ENCODE measurements around the gene CAPN3.

DNA sequence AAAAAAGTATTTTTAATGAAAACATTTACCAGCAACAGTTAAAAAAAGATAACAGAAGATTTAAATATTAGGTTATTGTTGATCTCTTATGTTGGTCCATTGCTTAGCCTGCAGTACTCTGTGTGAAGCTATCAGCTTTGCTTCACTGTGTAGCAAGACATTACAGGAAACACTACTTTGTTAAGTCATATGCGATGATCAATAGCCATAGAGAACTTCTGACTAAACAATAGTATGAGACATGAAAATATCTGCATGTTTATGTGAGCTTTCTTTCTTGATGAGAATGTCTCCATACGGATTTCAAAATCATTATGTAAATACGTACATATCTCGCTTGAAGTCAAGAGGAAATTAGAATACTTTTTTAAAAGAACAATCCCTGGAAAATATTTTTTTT is 27.0 kb upstream of the CAPN3 start:
- TF ChIP-seq POLR2A (IDR thresholded peaks at IDR 0.05), result no peak
- TF ChIP-seq, protein P1, sequence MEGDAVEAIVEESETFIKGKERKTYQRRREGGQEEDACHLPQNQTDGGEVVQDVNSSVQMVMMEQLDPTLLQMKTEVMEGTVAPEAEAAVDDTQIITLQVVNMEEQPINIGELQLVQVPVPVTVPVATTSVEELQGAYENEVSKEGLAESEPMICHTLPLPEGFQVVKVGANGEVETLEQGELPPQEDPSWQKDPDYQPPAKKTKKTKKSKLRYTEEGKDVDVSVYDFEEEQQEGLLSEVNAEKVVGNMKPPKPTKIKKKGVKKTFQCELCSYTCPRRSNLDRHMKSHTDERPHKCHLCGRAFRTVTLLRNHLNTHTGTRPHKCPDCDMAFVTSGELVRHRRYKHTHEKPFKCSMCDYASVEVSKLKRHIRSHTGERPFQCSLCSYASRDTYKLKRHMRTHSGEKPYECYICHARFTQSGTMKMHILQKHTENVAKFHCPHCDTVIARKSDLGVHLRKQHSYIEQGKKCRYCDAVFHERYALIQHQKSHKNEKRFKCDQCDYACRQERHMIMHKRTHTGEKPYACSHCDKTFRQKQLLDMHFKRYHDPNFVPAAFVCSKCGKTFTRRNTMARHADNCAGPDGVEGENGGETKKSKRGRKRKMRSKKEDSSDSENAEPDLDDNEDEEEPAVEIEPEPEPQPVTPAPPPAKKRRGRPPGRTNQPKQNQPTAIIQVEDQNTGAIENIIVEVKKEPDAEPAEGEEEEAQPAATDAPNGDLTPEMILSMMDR (IDR thresholded peaks at IDR 0.05), result no peak
